ENCODE results near the gene SERTAD2. TPM values are rescaled to one million over a fixed set of nuclear protein-coding genes. Genes with fewer than 3 reads are reported as not detected.

SERTAD2 gene
- total and polyA plus RNA-seq, 2 experiments from 2014 or later: 6.2 to 6.4 TPM

GRCh38 chr2:64661741-64662169, 8.0 kb upstream of the SERTAD2 start (continued):
- TF ChIP-seq CTCF (conservative IDR thresholded peaks at IDR 0.05; ENCODE audit: low read depth in 2 of 2): no peak
- no peak for TF ChIP-seq JUNB (IDR thresholded peaks at IDR 0.05; ENCODE audit: unreplicated experiment)
- TF ChIP-seq CREB1 (CRISPR knock-in tag; IDR thresholded peaks at IDR 0.05; ENCODE audit: low read depth): no peak
- TF ChIP-seq ZNF114 (CRISPR knock-in tag; IDR thresholded peaks at IDR 0.05): no peak
- no peak for TF ChIP-seq POLR2AphosphoS5 (IDR thresholded peaks at IDR 0.05; ENCODE audit: low read depth)
- TF ChIP-seq ETS1 (IDR thresholded peaks at IDR 0.05): no peak

- Mint-ChIP-seq H3K4me1 (peaks cover 12% of the 10 kb centered on the region; the same call in 2 of the 3 replicates), H3K9me3 (no peaks in the 10 kb centered on the region), H3K36me3 (ENCODE audit: low read depth) (no peaks in the 10 kb centered on the region), H3K27me3 (ENCODE audit: insufficient read depth, low read depth, poor library complexity) (peaks cover 11% of the 10 kb centered on the region), H3K4me3 (no peak overlapping the region), H3K27ac (no peak overlapping the region)
- no peak overlapping the region for H2AFZ ChIP-seq
- H3K9me2 ChIP-seq (ENCODE audit: insufficient read depth): no peaks in the 10 kb centered on the region
- DNase-seq (ENCODE audit: low spot score) (no peak), ATAC-seq (no peak)
- H4K20me1 ChIP-seq (replicated peaks; ENCODE audit: insufficient read depth): no peaks in the 10 kb centered on the region; the same call in 1 of the 2 replicates
- peaks cover 22% of the 10 kb centered on the region for H3K27me3 ChIP-seq (ENCODE audit: insufficient read depth)
- H3K27ac ChIP-seq (ENCODE audit: low read depth): no peak overlapping the region
- no peaks in the 10 kb centered on the region for H3F3A ChIP-seq (replicated peaks; ENCODE audit: low read depth)
- H3K4me1 ChIP-seq (ENCODE audit: insufficient read depth): peaks cover 15% of the 10 kb centered on the region; the same call in 1 of the 2 replicates
- no peak overlapping the region for H3K4me2 ChIP-seq
- no peaks in the 10 kb centered on the region for H3K36me3 ChIP-seq (ENCODE audit: insufficient read depth)
- TF ChIP-seq ZNF462 (CRISPR knock-in tag; IDR thresholded peaks at IDR 0.05): no peak
- TF ChIP-seq ZNF331 (CRISPR knock-in tag; IDR thresholded peaks at IDR 0.05; ENCODE audit: low read depth): no peak
- TF ChIP-seq STAT1 (IDR thresholded peaks at IDR 0.05; ENCODE audit: unreplicated experiment): no peak
- TF ChIP-seq REST (IDR thresholded peaks at IDR 0.05; ENCODE audit: unreplicated experiment): no peak
- no peak for TF ChIP-seq JUNB (IDR thresholded peaks at IDR 0.05; ENCODE audit: unreplicated experiment)
- no peak for TF ChIP-seq POLR2AphosphoS5 (IDR thresholded peaks at IDR 0.05; ENCODE audit: low read depth)
- H3K79me2 ChIP-seq (replicated peaks; ENCODE audit: insufficient read depth): no peaks in the 10 kb centered on the region
- no peak overlapping the region for H3K4me3 ChIP-seq
Measured at GRCh38 chr2:64659252-64659651, 5.5 kb upstream of the SERTAD2 start.

Measured in GM23338 (cell line).